Mesenchymal stem cell (in vitro differentiated cells and primary cell): ENCODE data around the gene FXYD1.
"Not testable (repeated sequence)": the region's sequence is repeated elsewhere in the genome, so short reads cannot be mapped to it uniquely, and the experiment has no call there.

ENCODE experiments used
- DNase-seq: peaks from one replicate; pipeline ENCODE4 v3.0.0-alpha.2; 2013
- H2AFZ ChIP-seq: one replicate; pipeline ENCODE4 v1.6.1; 2013; ENCODE audit warnings: low read depth, mild to moderate bottlenecking, control low read depth, inconsistent platforms, low read length, moderate library complexity
- H2AK5ac ChIP-seq: 2 replicates; pipeline ENCODE4 v1.6.1; 2013; ENCODE audit warnings: low read length, moderate library complexity, mild to moderate bottlenecking, inconsistent platforms; ENCODE audit not compliant: severe bottlenecking
- H2BK120ac ChIP-seq: one replicate; pipeline ENCODE4 v1.6.1; 2013; ENCODE audit warnings: low read depth, mild to moderate bottlenecking, inconsistent platforms, low read length, moderate library complexity
- H2BK12ac ChIP-seq, 2 experiments: one replicate each; pipeline ENCODE4 v1.6.1; 2013; ENCODE audit warnings: inconsistent platforms in 2 of 2, low read length in 2 of 2, mild to moderate bottlenecking in 2 of 2, moderate library complexity in 2 of 2, control low read depth in 1 of 2
- H2BK15ac ChIP-seq: one replicate; pipeline ENCODE4 v1.6.1; 2013; ENCODE audit warnings: mild to moderate bottlenecking, low read depth, inconsistent platforms; ENCODE audit not compliant: poor library complexity, severe bottlenecking
- H2BK5ac ChIP-seq: 2 replicates; pipeline ENCODE4 v1.6.1; 2013; ENCODE audit warnings: low read depth, mild to moderate bottlenecking, low read length, control low read depth, inconsistent platforms; ENCODE audit not compliant: poor library complexity, severe bottlenecking
- H3K14ac ChIP-seq, 2 experiments: one replicate each; pipeline ENCODE4 v1.6.1; 2013; ENCODE audit warnings: inconsistent platforms in 2 of 2, low read length in 2 of 2, control low read depth in 1 of 2, mild to moderate bottlenecking in 1 of 2, moderate library complexity in 1 of 2
- H3K18ac ChIP-seq, 2 experiments: one replicate each; pipeline ENCODE4 v1.6.1; 2013; ENCODE audit warnings: inconsistent platforms in 2 of 2, low read length in 2 of 2, control low read depth in 1 of 2, low read depth in 1 of 2, mild to moderate bottlenecking in 1 of 2
- H3K23ac ChIP-seq, 2 experiments: one replicate each; pipeline ENCODE4 v1.6.1; 2013; ENCODE audit warnings: inconsistent platforms in 2 of 2, low read length in 2 of 2, mild to moderate bottlenecking in 2 of 2, moderate library complexity in 2 of 2, control low read depth in 1 of 2
- H3K27ac ChIP-seq: 2 replicates; pipeline ENCODE4 v1.5.1; 2013; ENCODE audit warnings: mild to moderate bottlenecking, moderate library complexity, low read length, control low read depth, inconsistent platforms; ENCODE audit not compliant: poor library complexity, severe bottlenecking
- H3K27me3 ChIP-seq, 2 experiments: 2 replicates each; pipeline versions ENCODE4 v1.6.1 to v1.7.0; 2013; ENCODE audit warnings: low read length in 2 of 2, mild to moderate bottlenecking in 2 of 2, moderate library complexity in 2 of 2, control low read depth in 1 of 2, inconsistent platforms in 1 of 2; ENCODE audit not compliant: control insufficient read depth in 1 of 2, insufficient read depth in 1 of 2
- H3K36me3 ChIP-seq, 2 experiments: 2 replicates each; pipeline versions ENCODE4 v1.6.1 to v1.7.0; 2013; ENCODE audit warnings: low read length in 2 of 2, control low read depth in 1 of 2, inconsistent platforms in 1 of 2, low read depth in 1 of 2, mild to moderate bottlenecking in 1 of 2; ENCODE audit not compliant: insufficient read depth in 2 of 2, control insufficient read depth in 1 of 2
- H3K4ac ChIP-seq, 2 experiments: one replicate each; pipeline ENCODE4 v1.6.1; 2013; ENCODE audit warnings: inconsistent platforms in 2 of 2, low read length in 2 of 2, mild to moderate bottlenecking in 2 of 2, moderate library complexity in 2 of 2, control low read depth in 1 of 2, low read depth in 1 of 2
- H3K4me1 ChIP-seq: 2 replicates; pipeline ENCODE4 v1.6.1; 2013; ENCODE audit warnings: low read depth, low read length, control low read depth; ENCODE audit not compliant: control insufficient read depth, insufficient read depth
- H3K4me2 ChIP-seq: 2 replicates; pipeline ENCODE4 v1.6.1; 2013; ENCODE audit warnings: low read length, mild to moderate bottlenecking, inconsistent platforms; ENCODE audit not compliant: poor library complexity, severe bottlenecking
- H3K4me3 ChIP-seq, 2 experiments: 2 replicates each; pipeline versions ENCODE4 v1.5.1 to v1.7.0; 2013; ENCODE audit warnings: low read length in 2 of 2, mild to moderate bottlenecking in 2 of 2, control low read depth in 1 of 2, low read depth in 1 of 2; ENCODE audit not compliant: insufficient read depth in 1 of 2
- H3K79me1 ChIP-seq: replicated peaks from 2 replicates; pipeline ENCODE4 v1.6.1; 2013; ENCODE audit warnings: mild to moderate bottlenecking, control low read depth, low read length, inconsistent platforms; ENCODE audit not compliant: poor library complexity, severe bottlenecking
- H3K9ac ChIP-seq: 2 replicates; pipeline ENCODE4 v1.7.0; 2013; ENCODE audit warnings: mild to moderate bottlenecking, low read length, moderate library complexity
- H3K9me3 ChIP-seq: 2 replicates; pipeline ENCODE4 v1.7.0; 2013; ENCODE audit warnings: mild to moderate bottlenecking, low read length; ENCODE audit not compliant: control insufficient read depth
- H4K8ac ChIP-seq: one replicate; pipeline ENCODE4 v1.6.1; 2013; ENCODE audit warnings: inconsistent platforms, mild to moderate bottlenecking, low read length, moderate library complexity
- H4K91ac ChIP-seq: one replicate; pipeline ENCODE4 v1.6.1; 2013; ENCODE audit warnings: mild to moderate bottlenecking, low read length, inconsistent platforms
- WGBS: methylation state at CpG from one replicate; pipeline ENCODE4 v1.1.7; 2013; ENCODE audit warnings: mixed read lengths; 5-methylcytosine and 5-hydroxymethylcytosine counted together

FXYD1 gene

GRCh38 chr19:35153129-35153522 lies 14.5 kb downstream of the FXYD1 start:
- 84% methylated on average over 10 of the region's 10 CpGs for WGBS
- H4K91ac ChIP-seq, DNase-seq, H2AK5ac ChIP-seq, H3K9me3 ChIP-seq, H4K8ac ChIP-seq, H3K27me3 ChIP-seq, H3K4ac ChIP-seq, H2BK12ac ChIP-seq, H3K27ac ChIP-seq, H2BK5ac ChIP-seq, H3K9ac ChIP-seq, H3K14ac ChIP-seq, H2BK120ac ChIP-seq, H3K4me3 ChIP-seq, H3K4me2 ChIP-seq, H3K23ac ChIP-seq, H2BK15ac ChIP-seq, H3K18ac ChIP-seq, H2AFZ ChIP-seq: not testable (repeated sequence)
- Histone ChIP-seq H3K79me1 (peaks cover 11% of the 10 kb centered on the region), H3K4me1 (peaks cover 28% of the 10 kb centered on the region), H3K36me3 (peaks cover 5 to 18% of the 10 kb centered on the region in 2 experiments)

- no peak overlapping the region for H3K14ac ChIP-seq
- peak overlapping the region; percentile 86 for H4K8ac ChIP-seq
- peak; percentile 64 for DNase-seq
- peaks cover 11% of the 10 kb centered on the region for H3K79me1 ChIP-seq
- no peak overlapping the region for H2BK12ac ChIP-seq
- no peak overlapping the region for H3K23ac ChIP-seq
- H2AFZ ChIP-seq: no peak overlapping the region
- H4K91ac ChIP-seq: peak overlapping the region; percentile 37
- H2AK5ac ChIP-seq: no peak overlapping the region
- H2BK120ac ChIP-seq: peak overlapping the region; percentile 76
- H3K9ac ChIP-seq: peak overlapping the region; percentile 95
- no peaks in the 10 kb centered on the region for H3K27me3 ChIP-seq
- no peak overlapping the region for H2BK5ac ChIP-seq
- H3K4ac ChIP-seq: peak overlapping the region in 1 of 2 experiments; percentile 37
- WGBS: 3% methylated on average over 25 of the region's 36 CpGs
- peaks cover 28% of the 10 kb centered on the region for H3K4me1 ChIP-seq
- peak overlapping the region; percentile 78 for H2BK15ac ChIP-seq
- H3K27ac ChIP-seq: no peak overlapping the region
- peak overlapping the region in 1 of 2 experiments; percentile 6 for H3K18ac ChIP-seq
- peak overlapping the region; percentile 93 for H3K4me2 ChIP-seq
- peak overlapping the region; percentile 66 to 95 for H3K4me3 ChIP-seq
- no peaks in the 10 kb centered on the region for H3K9me3 ChIP-seq
- H3K36me3 ChIP-seq: peaks cover 8 to 26% of the 10 kb centered on the region in 2 experiments
Observed at GRCh38 chr19:35153701-35154524, 15.3 kb downstream of the FXYD1 start.

DNA sequence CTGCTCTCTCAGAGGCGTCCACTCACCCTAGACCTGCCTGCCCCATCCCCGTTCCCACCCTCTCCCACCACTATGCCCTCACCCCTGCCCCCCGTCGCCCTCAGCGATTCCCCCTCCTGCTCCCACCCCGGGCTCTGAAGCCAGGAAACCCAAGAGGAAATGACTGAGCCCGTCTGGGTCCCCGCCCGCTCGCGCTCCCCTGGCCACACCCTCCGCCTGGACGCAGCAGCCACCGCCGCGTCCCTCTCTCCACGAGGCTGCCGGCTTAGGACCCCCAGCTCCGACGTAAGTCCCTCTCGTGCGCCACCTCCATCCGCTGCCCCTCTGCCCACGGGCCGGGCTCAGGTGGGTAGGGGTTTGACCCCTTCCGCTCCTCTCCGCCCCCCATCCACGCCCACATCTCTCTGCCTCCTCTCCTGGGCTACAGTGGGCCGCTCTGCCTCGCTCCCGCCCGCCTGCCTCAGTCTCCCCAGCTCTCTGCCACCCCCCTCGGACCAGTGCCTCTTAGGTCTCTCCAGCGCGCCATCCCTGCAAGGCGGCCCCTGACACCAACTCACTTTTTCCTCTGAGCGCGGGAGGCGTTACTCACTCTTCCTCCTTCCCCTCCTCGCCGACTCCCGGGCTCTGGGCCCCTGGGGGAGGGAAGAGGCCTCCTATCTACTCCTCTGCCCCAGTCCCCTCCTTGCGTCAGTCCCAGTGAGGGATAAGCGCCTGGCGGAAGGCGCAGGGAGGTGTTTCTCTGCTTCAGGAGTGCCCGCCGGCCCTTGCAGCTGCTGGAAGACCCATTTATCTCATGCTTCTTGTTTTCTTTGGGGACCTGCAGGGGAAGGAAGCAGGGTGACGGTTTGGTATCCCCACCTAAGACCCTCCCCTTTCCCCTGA lies 16.1 kb downstream of the FXYD1 start, which contains the start of gene FXYD5:
Gene FXYD5, plus strand, starts transcription at position 211 of the 882 bp plus-strand sequence. CDS start 816 bp downstream, outside the sequence.
- Histone ChIP-seq H2AFZ (peak within 1 kb of the TSS; percentile 87), H3K14ac (peak within 1 kb of the TSS in 1 of 2 experiments; percentile 69), H2BK120ac (peak within 1 kb of the TSS; percentile 76), H3K79me1 (peaks cover 11% of the 10 kb centered on the region), H3K27me3 (no peaks in the 10 kb centered on the region), H3K23ac (peak within 1 kb of the TSS in 1 of 2 experiments; percentile 15), H3K18ac (peak within 1 kb of the TSS; percentile 75 to 90), H2BK15ac (peak within 1 kb of the TSS; percentile 78), H4K8ac (peak within 1 kb of the TSS; percentile 86), H3K4me3 (peak within 1 kb of the TSS; percentile 66 to 95), H3K9ac (peak within 1 kb of the TSS; percentile 95), H2AK5ac (no peak within 1 kb of the TSS), H3K9me3 (no peaks in the 10 kb centered on the region), H3K4ac (peak within 1 kb of the TSS; percentile 30 to 41), H3K27ac (no peak within 1 kb of the TSS), H3K4me1 (peaks cover 27% of the 10 kb centered on the region), H3K36me3 (peaks cover 9 to 35% of the 10 kb centered on the region in 2 experiments), H4K91ac (peak within 1 kb of the TSS; percentile 37), H2BK5ac (no peak within 1 kb of the TSS), H2BK12ac (peak within 1 kb of the TSS in 1 of 2 experiments; percentile 48), H3K4me2 (peak within 1 kb of the TSS; percentile 93)
- WGBS: 1% methylated on average over 46 of the region's 49 CpGs
- DNase-seq: peak; percentile 91
